WI38 (cell line): ENCODE data around the gene WASHC4.

Experiments used
- H3K4me3 ChIP-seq: 2 replicates; pipeline ENCODE4 v1.5.1; 2011; ENCODE audit warnings: low read depth, mild to moderate bottlenecking, control low read depth, low read length
- CTCF ChIP-seq: IDR thresholded peaks from 2 replicates; pipeline ENCODE4 v1.5.1; 2012; ENCODE audit warnings: low read depth, mild to moderate bottlenecking, control low read depth, low read length

The WASHC4 gene

GRCh38 chr12:105189293-105189692, 81.8 kb downstream of the WASHC4 start:
- TF ChIP-seq CTCF, result no peak
- no peak overlapping the region for H3K4me3 ChIP-seq

- no peak overlapping the region for H3K4me3 ChIP-seq
- no peak for TF ChIP-seq CTCF
Observed at GRCh38 chr12:105190530-105190929, 83.0 kb downstream of the WASHC4 start.

GRCh38 chr12:105192624-105193225, 85.2 kb downstream of the WASHC4 start:
- no peak for TF ChIP-seq CTCF
- no peak overlapping the region for H3K4me3 ChIP-seq

- no peak overlapping the region for H3K4me3 ChIP-seq
- TF ChIP-seq CTCF, result no peak
Observed at GRCh38 chr12:105194947-105195346, 87.4 kb downstream of the WASHC4 start.

- no peak for TF ChIP-seq CTCF
- H3K4me3 ChIP-seq, result no peak overlapping the region
Observed at GRCh38 chr12:105196090-105196489, 88.6 kb downstream of the WASHC4 start.

- no peak for TF ChIP-seq CTCF
- H3K4me3 ChIP-seq, result no peak overlapping the region
Observed at GRCh38 chr12:105198961-105199360, 91.4 kb downstream of the WASHC4 start.

GRCh38 chr12:105200385-105200784, 92.9 kb downstream of the WASHC4 start:
- H3K4me3 ChIP-seq, result no peak overlapping the region
- no peak for TF ChIP-seq CTCF
